HepG2 (cell line): ENCODE data around the gene ABHD11. TPM values are rescaled to one million over a fixed set of nuclear protein-coding genes. Genes with fewer than 3 reads are reported as not detected.

ENCODE experiments used
- ATM ChIP-seq: fragments of 450-650 bp; IDR thresholded peaks from 2 replicates; pipeline ENCODE4 v1.7.1; 2017; ENCODE audit warnings: mild to moderate bottlenecking, borderline replicate concordance
- FOXJ3 ChIP-seq: sonication (generic); formaldehyde crosslinking; IDR thresholded peaks from 2 replicates; pipeline ENCODE4 v1.4.0; 2020; ENCODE audit warnings: missing genetic modification reagents, mild to moderate bottlenecking, borderline replicate concordance
- GMEB1 ChIP-seq: sonication (generic); formaldehyde crosslinking; IDR thresholded peaks from 2 replicates; pipeline ENCODE4 v1.5.1; 2020; ENCODE audit warnings: missing genetic modification reagents, mild to moderate bottlenecking, borderline replicate concordance
- MTF2 ChIP-seq: sonication (generic); formaldehyde crosslinking; IDR thresholded peaks from 2 replicates; pipeline ENCODE4 v1.5.0; 2020; ENCODE audit warnings: missing genetic modification reagents, borderline replicate concordance
- MYNN ChIP-seq: sonication (generic); formaldehyde crosslinking; IDR thresholded peaks from 2 replicates; pipeline ENCODE4 v1.4.0; 2020; ENCODE audit warnings: mild to moderate bottlenecking, low read depth, missing genetic modification reagents
- PCBP2 ChIP-seq: fragments of 200-400 bp; formaldehyde crosslinking; optimal IDR thresholded peaks from 2 replicates; pipeline ENCODE3; 2018; ENCODE audit warnings: low read length, low read depth; ENCODE audit not compliant: poor library complexity, severe bottlenecking
- TSC22D2 ChIP-seq: sonication (generic); formaldehyde crosslinking; IDR thresholded peaks from 2 replicates; pipeline ENCODE4 v1.5.1; 2020; ENCODE audit warnings: missing genetic modification reagents, mild to moderate bottlenecking, borderline replicate concordance
- WIZ ChIP-seq: sonication (generic); formaldehyde crosslinking; IDR thresholded peaks from 2 replicates; pipeline ENCODE4 v1.5.1; 2020; ENCODE audit warnings: mild to moderate bottlenecking, missing genetic modification reagents
- ZBTB20 ChIP-seq: sonication (generic); formaldehyde crosslinking; IDR thresholded peaks from 2 replicates; pipeline ENCODE4 v1.8.1; 2023; ENCODE audit warnings: missing genetic modification reagents, low read depth, mild to moderate bottlenecking, borderline replicate concordance
- ZBTB7A ChIP-seq: sonication (generic); formaldehyde crosslinking; IDR thresholded peaks from 2 replicates; pipeline ENCODE4 v1.8.0; 2022; ENCODE audit warnings: mild to moderate bottlenecking, missing genetic modification reagents
- ZFAT ChIP-seq: sonication (generic); formaldehyde crosslinking; conservative IDR thresholded peaks from 2 replicates; pipeline ENCODE4 v1.8.1; 2023; ENCODE audit warnings: missing genetic modification reagents, inconsistent platforms
- ZFX ChIP-seq: sonication (generic); formaldehyde crosslinking; IDR thresholded peaks from 2 replicates; pipeline ENCODE4 v1.4.0; 2020; ENCODE audit warnings: mild to moderate bottlenecking, low read depth, missing genetic modification reagents, moderate library complexity
- ZNF136 ChIP-seq: sonication (generic); formaldehyde crosslinking; IDR thresholded peaks from 2 replicates; pipeline ENCODE4 v1.8.1; 2022; ENCODE audit warnings: low read depth, mild to moderate bottlenecking, moderate library complexity, missing genetic modification reagents
- ZNF138 ChIP-seq: sonication (generic); formaldehyde crosslinking; IDR thresholded peaks from 2 replicates; pipeline ENCODE4 v1.5.0; 2020; ENCODE audit warnings: mild to moderate bottlenecking, low read depth, missing genetic modification reagents
- ZNF30 ChIP-seq: sonication (generic); formaldehyde crosslinking; IDR thresholded peaks from 2 replicates; pipeline ENCODE4 v1.5.0; 2020; ENCODE audit warnings: mild to moderate bottlenecking, missing genetic modification reagents
- ZNF367 ChIP-seq: sonication (generic); formaldehyde crosslinking; IDR thresholded peaks from 2 replicates; pipeline ENCODE4 v1.4.0; 2020; ENCODE audit warnings: missing genetic modification reagents, borderline replicate concordance
- ZNF484 ChIP-seq: sonication (generic); formaldehyde crosslinking; IDR thresholded peaks from 2 replicates; pipeline ENCODE4 v1.5.1; 2020; ENCODE audit warnings: mild to moderate bottlenecking, low read depth, missing genetic modification reagents, borderline replicate concordance
- ZNF530 ChIP-seq: sonication (generic); formaldehyde crosslinking; IDR thresholded peaks from 2 replicates; pipeline ENCODE4 v1.5.0; 2020; ENCODE audit warnings: low read depth, mild to moderate bottlenecking, missing genetic modification reagents
- ZNF687 ChIP-seq: sonication (generic); formaldehyde crosslinking; IDR thresholded peaks from 2 replicates; pipeline ENCODE4 v1.5.1; 2020; ENCODE audit warnings: mild to moderate bottlenecking, missing genetic modification reagents, moderate library complexity
- ZNF747 ChIP-seq: sonication (generic); formaldehyde crosslinking; IDR thresholded peaks from 2 replicates; pipeline ENCODE4 v1.8.1; 2023; ENCODE audit warnings: missing genetic modification reagents, mild to moderate bottlenecking, borderline replicate concordance
- ZNF792 ChIP-seq: IDR thresholded peaks from 2 replicates; pipeline ENCODE4 v1.6.1; 2016
- ZNF839 ChIP-seq: sonication (generic); formaldehyde crosslinking; IDR thresholded peaks from 2 replicates; pipeline ENCODE4 v1.4.0; 2020; ENCODE audit warnings: missing genetic modification reagents, mild to moderate bottlenecking, borderline replicate concordance
- polyA plus RNA-seq, 8 experiments: library from polyadenylated mRNA; depleted of rRNA in 3 of 8; stranded (reverse) in 7 of 8; unstranded in 1 of 8; fragments of >200 nt; fragmentation: Illumina TruSeq in 4 of 8; extraction: Trizol in 4 of 8; gene quantifications; 2 replicates each; pipeline versions ENCODE4 v1.2.1 to v1.2.3, GENCODE V29; 2011 to 2016; ENCODE audit warnings: low read depth in 4 of 8, missing spikeins in 1 of 8, mixed read lengths in 1 of 8; ENCODE audit not compliant: insufficient read depth in 1 of 8
- total RNA-seq, 5 experiments: library from RNA; depleted of rRNA; stranded (reverse); fragments of >200 nt; fragmentation: Illumina TruSeq; extraction: Trizol; gene quantifications; 2 replicates each; pipeline ENCODE4 v1.2.3, GENCODE V29; 2016; ENCODE audit warnings: low read depth in 1 of 5
- TF ChIP-seq, protein P1 (sequence below): sonication (generic); formaldehyde crosslinking; conservative IDR thresholded peaks from 2 replicates; pipeline ENCODE4 v1.8.0; 2022; ENCODE audit warnings: mild to moderate bottlenecking, moderate library complexity, missing genetic modification reagents

The ABHD11 gene
- total and polyA plus RNA-seq, 2 of the 13 experiments (the other 11 are each of a cell fraction or from before 2014, with no cell fraction given): 7.0 to 8.1 TPM

GRCh38 chr7:73715648-73716317, 22.8 kb downstream of the ABHD11 start (continued):
- TF ChIP-seq TSC22D2 (CRISPR knock-in tag): peak; percentile 66; the same call in 1 of the 2 replicates
- no peak for TF ChIP-seq ZNF747
- no peak for TF ChIP-seq ZNF530 (CRISPR knock-in tag)
- TF ChIP-seq ZNF484 (CRISPR knock-in tag): no peak
- TF ChIP-seq ZFX (CRISPR knock-in tag): peak; percentile 36; the same call in 1 of the 2 replicates
- TF ChIP-seq, protein P1, sequence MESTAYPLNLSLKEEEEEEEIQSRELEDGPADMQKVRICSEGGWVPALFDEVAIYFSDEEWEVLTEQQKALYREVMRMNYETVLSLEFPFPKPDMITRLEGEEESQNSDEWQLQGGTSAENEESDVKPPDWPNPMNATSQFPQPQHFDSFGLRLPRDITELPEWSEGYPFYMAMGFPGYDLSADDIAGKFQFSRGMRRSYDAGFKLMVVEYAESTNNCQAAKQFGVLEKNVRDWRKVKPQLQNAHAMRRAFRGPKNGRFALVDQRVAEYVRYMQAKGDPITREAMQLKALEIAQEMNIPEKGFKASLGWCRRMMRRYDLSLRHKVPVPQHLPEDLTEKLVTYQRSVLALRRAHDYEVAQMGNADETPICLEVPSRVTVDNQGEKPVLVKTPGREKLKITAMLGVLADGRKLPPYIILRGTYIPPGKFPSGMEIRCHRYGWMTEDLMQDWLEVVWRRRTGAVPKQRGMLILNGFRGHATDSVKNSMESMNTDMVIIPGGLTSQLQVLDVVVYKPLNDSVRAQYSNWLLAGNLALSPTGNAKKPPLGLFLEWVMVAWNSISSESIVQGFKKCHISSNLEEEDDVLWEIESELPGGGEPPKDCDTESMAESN (CRISPR knock-in tag): peak; percentile 78
- TF ChIP-seq ZNF687 (CRISPR knock-in tag): peak; percentile 83
- TF ChIP-seq FOXJ3 (CRISPR knock-in tag): no peak
- TF ChIP-seq ZNF367 (CRISPR knock-in tag): no peak
- TF ChIP-seq ATM: no peak
- TF ChIP-seq ZNF30 (CRISPR knock-in tag): no peak
- no peak for TF ChIP-seq MTF2 (CRISPR knock-in tag)
- TF ChIP-seq ZNF792 (CRISPR knock-in tag): peak; percentile 22; the same call in 1 of the 2 replicates
- TF ChIP-seq ZNF136: no peak
- no peak; the same call in 1 of the 2 replicates for TF ChIP-seq WIZ (CRISPR knock-in tag)
- no peak for TF ChIP-seq ZNF839 (CRISPR knock-in tag)
- no peak for TF ChIP-seq ZNF138 (CRISPR knock-in tag)
- no peak for TF ChIP-seq ZFAT (CRISPR knock-in tag)
- TF ChIP-seq ZBTB20: no peak; the same call in 1 of the 2 replicates
- TF ChIP-seq PCBP2: no peak
- no peak for TF ChIP-seq ZBTB7A
- no peak for TF ChIP-seq MYNN
- TF ChIP-seq GMEB1 (CRISPR knock-in tag): peak; percentile 29; the same call in 1 of the 2 replicates
